ENCODE data around the gene NOS1AP. TPM values are rescaled to one million over a fixed set of nuclear protein-coding genes. Genes with fewer than 3 reads are reported as not detected.

The NOS1AP gene
- total and polyA plus RNA-seq, 9 of the 15 experiments (the other 6 are each of a cell fraction or from before 2014, with no cell fraction given) = 0.07 to 1.5 (median 0.22) TPM

GRCh38 chr1:162144853-162145252, 75.4 kb downstream of the NOS1AP start:
- Histone ChIP-seq H3K4me1 (replicated peaks in 1 of 2; ENCODE audit: control insufficient read depth in 2 of 2, insufficient read depth in 2 of 2, low read length in 2 of 2) (no peaks in the 10 kb centered on the region), H3K27me3 (ENCODE audit: control insufficient read depth in 2 of 2, insufficient read depth in 2 of 2, low read length in 2 of 2) (peaks cover 5 to 14% of the 10 kb centered on the region in 2 experiments; a peak in 4 of 5 replicates), H3K9me3 (replicated peaks; ENCODE audit: control insufficient read depth, insufficient read depth, low read depth, low read length) (no peaks in the 10 kb centered on the region), H3K79me2 (ENCODE audit: control insufficient read depth, insufficient read depth, low read length) (no peaks in the 10 kb centered on the region), H3K4me2 (ENCODE audit: insufficient read depth, low read length) (no peak overlapping the region), H3K9me1 (ENCODE audit: control insufficient read depth, insufficient read depth, low read length) (no peaks in the 10 kb centered on the region), H3K27ac (ENCODE audit: extremely low read depth, low read depth, low read length) (no peak overlapping the region), H3K4me3 (no peak overlapping the region), H4K20me1 (replicated peaks; ENCODE audit: control insufficient read depth, insufficient read depth, low read length) (no peaks in the 10 kb centered on the region; the same call in 1 of the 2 replicates), H2AFZ (ENCODE audit: low read depth, low read length) (no peak overlapping the region), H3K36me3 (ENCODE audit: control insufficient read depth, insufficient read depth, low read length) (no peaks in the 10 kb centered on the region), H3K9ac (ENCODE audit: insufficient read depth in 1 of 2, low read depth in 2 of 2, low read length in 2 of 2) (no peak overlapping the region)
- ChIA-PET POLR2A (interaction anchor here (0.8 to 1.5 kb wide), 2 partner anchors 21 to 45 kb away, joined by 3 read pairs; no protein-coding TSS in a partner anchor), CTCF (ENCODE audit: low intra/inter-chr PET ratio) (no interaction called here)
- 5% methylated on average over 6 of the region's 6 CpGs for WGBS (ENCODE audit: insufficient coverage, low coverage, missing lambda C conversion rate)
- intact Hi-C loops (cut with micrococcal nuclease) = no loop called here
- TF ChIP-seq ZNF174 (CRISPR knock-in tag; IDR thresholded peaks at IDR 0.05) (no peak), SFPQ (IDR thresholded peaks at IDR 0.05; ENCODE audit: low read depth, low read length) (no peak), KDM4B (IDR thresholded peaks at IDR 0.05; ENCODE audit: borderline replicate concordance in 2 of 2, low read depth in 1 of 2) (no peak), SMARCB1 (IDR thresholded peaks at IDR 0.05; ENCODE audit: insufficient read length, low read depth) (no peak), TCF7L2 (IDR thresholded peaks at IDR 0.05; ENCODE audit: low read depth, low read length) (no peak), RBM22 (IDR thresholded peaks at IDR 0.05; ENCODE audit: low read depth, low read length, poor library complexity, severe bottlenecking) (no peak)
- FAIRE-seq = no peak
- no peak for DNase-seq (ENCODE audit: extremely low read depth in 1 of 4, low spot score in 3 of 4)
- in situ Hi-C loops (cut with MboI) = no loop called here
- no TSS peak for BruUV-seq (replicated peaks)
- ATAC-seq = no peak
